GM12864 (cell line): ENCODE measurements around the gene SPATA9.
"Not testable (repeated sequence)": the region's sequence is repeated elsewhere in the genome, so short reads cannot be mapped to it uniquely, and the experiment has no call there.

Experiments
- DNase-seq: peaks from one replicate; pipeline ENCODE4 v3.0.0-alpha.2; 2011; ENCODE audit warnings: low read depth
- H3K4me3 ChIP-seq: 2 replicates; pipeline ENCODE4 v1.5.1; 2011; ENCODE audit warnings: mild to moderate bottlenecking, low read depth, low read length, control low read depth
- TF ChIP-seq, protein P1 (sequence below): IDR thresholded peaks from 2 replicates; pipeline ENCODE4 v1.5.1; 2011; ENCODE audit warnings: low read depth, mild to moderate bottlenecking, moderate library complexity, low read length, control low read depth, inconsistent platforms; ENCODE audit errors: missing control alignments

Gene SPATA9

DNA sequence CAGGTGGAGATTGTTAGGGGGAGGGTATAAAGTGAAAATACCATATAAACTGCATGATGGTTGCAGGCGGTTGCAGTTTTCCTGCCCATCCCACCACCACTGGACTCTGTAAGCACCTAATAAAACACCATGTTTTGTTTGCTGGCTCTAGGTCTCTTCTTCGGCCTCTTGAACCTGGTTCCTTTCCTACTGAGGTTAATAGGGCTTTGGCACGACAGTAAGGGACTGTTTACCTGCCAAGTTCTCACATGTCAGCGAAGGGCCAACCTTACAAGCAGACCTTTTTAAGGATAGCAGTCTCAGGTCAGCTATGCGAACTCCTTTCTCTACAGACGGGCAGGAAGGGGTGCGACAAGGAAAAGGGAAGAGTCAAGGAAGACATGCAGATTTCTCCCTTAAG, 39.6 kb downstream of the SPATA9 start:
- H3K4me3 ChIP-seq, result no peak overlapping the region
- DNase-seq, result no peak
- TF ChIP-seq, protein P1, sequence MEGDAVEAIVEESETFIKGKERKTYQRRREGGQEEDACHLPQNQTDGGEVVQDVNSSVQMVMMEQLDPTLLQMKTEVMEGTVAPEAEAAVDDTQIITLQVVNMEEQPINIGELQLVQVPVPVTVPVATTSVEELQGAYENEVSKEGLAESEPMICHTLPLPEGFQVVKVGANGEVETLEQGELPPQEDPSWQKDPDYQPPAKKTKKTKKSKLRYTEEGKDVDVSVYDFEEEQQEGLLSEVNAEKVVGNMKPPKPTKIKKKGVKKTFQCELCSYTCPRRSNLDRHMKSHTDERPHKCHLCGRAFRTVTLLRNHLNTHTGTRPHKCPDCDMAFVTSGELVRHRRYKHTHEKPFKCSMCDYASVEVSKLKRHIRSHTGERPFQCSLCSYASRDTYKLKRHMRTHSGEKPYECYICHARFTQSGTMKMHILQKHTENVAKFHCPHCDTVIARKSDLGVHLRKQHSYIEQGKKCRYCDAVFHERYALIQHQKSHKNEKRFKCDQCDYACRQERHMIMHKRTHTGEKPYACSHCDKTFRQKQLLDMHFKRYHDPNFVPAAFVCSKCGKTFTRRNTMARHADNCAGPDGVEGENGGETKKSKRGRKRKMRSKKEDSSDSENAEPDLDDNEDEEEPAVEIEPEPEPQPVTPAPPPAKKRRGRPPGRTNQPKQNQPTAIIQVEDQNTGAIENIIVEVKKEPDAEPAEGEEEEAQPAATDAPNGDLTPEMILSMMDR, result no peak

DNA sequence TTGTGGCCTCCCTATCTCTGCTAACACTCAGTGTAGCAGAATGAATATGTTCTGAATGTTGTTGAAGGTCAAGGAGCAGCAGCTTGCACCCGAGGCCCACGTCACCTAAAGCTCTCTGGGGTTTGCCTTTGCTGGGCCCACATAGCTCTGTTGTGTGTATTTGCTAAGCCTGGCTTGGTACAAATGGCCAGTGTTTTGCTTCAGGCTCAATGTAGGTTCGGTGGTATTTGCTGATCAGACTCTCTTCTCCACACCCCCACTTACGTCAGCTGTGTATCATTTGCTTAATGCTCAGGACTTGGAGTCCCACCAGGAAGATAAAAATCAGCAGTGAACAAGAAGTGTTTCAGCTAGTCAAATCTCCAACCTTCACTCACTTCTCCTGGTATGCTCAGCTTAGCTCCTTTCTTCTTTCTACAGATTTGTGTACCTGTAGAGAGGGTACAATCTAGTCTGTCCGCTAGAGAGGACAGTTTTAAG, 41.0 kb downstream of the SPATA9 start:
- H3K4me3 ChIP-seq, result no peak overlapping the region
- TF ChIP-seq, protein P1, result no peak
- no peak for DNase-seq

DNA sequence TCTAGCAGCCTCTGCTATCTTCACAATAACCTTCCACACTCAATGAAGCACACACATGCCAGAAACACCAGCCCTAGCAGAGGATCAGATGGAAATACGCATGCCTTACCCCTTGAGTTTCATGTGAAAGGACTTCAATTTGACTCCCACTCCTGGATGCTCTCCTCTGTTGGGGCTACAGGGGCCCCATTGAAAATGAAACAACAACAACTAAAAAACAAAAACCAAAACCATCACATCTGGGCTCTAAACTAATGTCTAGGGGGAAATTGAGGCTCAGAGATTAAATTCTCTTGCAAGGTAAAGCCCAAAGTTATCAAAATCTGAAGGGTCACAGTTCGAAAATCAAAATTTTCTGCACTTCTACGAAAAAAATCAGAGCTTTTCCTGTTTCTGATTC, 44.2 kb downstream of the SPATA9 start:
- TF ChIP-seq, protein P1, result no peak
- no peak overlapping the region; the same call in 1 of the 2 replicates for H3K4me3 ChIP-seq
- no peak for DNase-seq

GRCh38 chr5:95634081-95634480, 48.7 kb downstream of the SPATA9 start:
- no peak for DNase-seq
- H3K4me3 ChIP-seq, result no peak overlapping the region
- TF ChIP-seq, protein P1, result no peak

GRCh38 chr5:95633671-95634070, 49.1 kb downstream of the SPATA9 start:
- TF ChIP-seq, protein P1, result no peak
- H3K4me3 ChIP-seq, result no peak overlapping the region
- no peak for DNase-seq

DNA sequence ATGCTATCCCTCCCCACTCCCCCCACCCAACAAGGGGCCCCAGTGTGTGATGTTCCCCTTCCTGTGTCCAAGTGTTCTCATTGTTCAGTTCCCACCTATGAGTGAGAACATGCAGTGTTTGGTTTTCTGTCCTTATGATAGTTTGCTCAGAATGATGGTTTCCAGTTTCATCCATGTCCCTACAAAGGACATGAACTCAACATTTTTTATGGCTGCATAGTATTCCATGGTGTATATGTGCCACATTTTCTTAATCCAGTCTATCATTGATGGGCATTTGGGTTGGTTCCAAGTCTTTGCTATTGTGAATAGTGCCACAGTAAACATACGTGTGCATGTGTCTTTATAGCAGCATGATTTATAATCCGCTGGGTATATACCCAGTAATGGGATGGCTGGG, 49.8 kb downstream of the SPATA9 start:
- DNase-seq, H3K4me3 ChIP-seq: not testable (repeated sequence)

GRCh38 chr5:95631991-95632675, 50.7 kb downstream of the SPATA9 start:
- no peak for DNase-seq
- TF ChIP-seq, protein P1, result no peak
- H3K4me3 ChIP-seq, result no peak overlapping the region
